Stromal cell of bone marrow (primary cell): ENCODE results near the gene TTLL11.

Source experiments
- DNase-seq: peaks from one replicate; pipeline ENCODE4 v3.0.0-alpha.2; 2012; ENCODE audit warnings: low read depth

The TTLL11 gene

DNA sequence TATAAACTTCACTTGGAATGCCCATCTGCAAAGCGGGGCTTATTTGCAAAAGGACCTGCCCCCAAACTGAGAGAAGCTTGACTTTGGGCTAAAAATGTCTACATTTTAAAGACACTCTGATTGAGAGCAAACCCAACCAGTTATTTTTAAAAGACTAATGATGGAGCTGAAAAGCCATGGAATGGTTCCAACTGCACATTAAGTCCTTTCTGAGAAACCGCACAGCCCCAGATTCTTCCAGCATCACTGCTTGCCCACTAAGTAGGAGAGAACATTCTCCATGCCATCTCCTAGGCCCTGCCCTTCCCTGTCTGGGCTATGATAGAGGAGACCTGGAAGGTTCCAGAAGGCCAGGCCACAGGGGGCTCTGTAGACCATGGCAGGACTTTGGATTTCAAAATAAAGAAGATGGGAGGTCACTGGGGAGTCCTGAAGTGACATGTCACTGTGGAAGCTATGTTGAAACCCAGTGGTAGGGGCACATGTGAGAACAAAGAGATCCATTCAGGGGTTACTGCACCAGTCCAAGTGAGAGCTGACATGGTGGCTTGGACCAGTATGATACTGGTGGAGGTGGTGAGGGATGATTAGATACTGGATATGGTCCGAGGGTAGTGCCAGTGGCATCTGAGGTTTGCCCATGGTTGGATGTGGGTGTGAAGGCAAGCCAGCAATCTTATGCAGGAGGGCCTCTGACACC lies 262.5 kb downstream of the TTLL11 start:
- DNase-seq: no peak

DNA sequence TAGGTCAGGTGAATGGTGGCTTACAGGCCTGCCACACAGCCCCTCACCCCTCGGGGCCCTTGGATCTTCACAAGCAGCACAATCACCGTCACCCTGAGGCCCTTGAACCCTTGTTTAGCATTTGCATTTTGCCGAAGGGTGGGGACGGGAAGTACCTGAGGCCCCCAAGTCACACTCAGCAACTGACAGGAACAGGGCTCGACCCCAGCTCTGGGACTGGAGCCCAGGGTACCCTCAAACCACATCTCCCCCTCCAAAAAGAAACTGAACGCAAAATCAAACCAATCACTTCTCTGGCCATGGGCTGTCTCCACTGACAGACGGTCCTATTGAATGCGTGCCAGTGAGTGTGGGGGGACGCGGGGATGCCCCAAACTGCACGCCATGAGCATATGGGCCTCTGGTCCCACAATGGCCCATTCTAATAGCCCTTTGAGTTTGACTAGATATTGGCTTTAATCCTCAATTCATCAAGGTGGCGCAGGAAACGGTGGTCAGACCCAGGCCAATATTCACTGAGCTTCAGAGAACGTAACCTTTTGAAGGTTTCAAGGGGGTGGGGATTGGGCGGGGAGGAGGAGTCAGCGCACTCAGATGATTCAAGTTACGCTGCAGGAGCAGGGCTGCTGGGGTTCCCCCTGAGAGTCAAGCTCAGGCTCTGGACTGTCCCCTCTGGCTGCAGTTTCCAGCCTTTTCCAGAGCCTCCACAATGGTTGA lies 265.7 kb downstream of the TTLL11 start:
- DNase-seq: no peak

DNA sequence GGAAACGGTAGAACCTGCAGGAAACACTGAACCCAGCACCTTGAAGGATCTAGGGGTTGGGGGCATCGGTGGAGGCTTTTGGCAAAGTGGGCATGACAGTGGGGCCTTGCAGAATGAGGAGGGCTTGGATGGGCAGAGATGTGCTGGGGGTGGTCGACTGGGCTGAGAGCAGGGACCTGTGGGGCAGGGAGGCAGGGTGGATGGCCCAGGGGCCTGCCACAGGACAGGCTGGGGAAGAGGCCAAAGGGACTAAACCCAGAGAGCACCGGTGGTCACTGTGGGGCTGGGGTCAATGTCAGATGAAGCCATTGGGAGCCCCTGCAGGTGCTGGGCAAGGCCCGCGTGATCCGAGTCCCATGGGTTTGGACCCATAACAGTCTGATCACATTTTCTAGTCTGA lies 266.4 kb downstream of the TTLL11 start:
- DNase-seq: no peak

DNA sequence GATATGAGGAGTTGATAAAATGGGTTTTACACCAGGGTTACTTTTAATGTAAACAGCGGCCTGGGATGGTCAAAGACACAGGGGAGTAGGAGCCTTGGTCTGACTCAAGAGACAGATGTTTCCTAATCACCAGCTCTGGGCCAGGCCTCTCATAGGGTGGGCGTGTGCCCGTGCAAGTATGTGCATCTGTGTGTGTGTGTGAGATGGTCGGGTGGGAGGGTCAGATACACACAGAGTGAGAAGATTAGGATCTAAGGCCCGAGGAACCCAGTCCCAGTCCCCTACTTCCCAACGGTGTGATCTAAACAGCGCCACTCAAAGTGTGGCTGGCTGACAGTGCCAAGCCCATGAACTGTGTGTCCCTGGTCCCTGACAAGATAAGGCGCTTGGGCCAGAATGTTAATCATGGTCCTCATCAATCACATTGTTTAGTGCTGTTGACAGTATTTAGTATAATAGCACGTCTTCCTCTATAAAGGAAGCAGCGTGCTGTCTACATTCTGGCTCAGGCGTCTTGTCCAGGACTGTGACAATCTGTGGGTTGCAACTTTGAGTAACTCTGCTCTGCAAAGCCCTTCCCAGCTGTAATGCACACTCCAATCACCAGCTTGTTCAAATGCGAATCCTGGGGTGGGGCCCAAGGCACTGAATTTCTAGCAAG lies 267.9 kb downstream of the TTLL11 start:
- DNase-seq: no peak

DNA sequence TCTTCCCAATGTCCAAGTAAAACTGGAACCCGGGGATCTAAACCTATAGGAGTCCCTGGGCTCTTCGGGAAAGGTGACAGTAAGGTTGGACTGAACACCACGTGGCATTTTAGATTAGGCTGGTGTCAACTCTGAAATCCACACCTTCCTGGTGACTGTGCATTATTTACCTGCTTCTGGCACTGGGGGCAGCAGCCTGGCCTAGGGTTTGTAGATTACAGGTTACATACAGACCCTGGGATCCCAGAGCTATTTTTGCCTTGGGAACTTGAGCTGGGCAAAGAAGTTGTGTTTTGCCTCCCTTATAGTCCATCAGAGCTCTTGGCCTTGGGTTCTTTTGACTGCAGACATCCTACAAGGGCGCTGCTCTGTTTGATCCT lies 268.5 kb downstream of the TTLL11 start:
- DNase-seq: no peak

DNA sequence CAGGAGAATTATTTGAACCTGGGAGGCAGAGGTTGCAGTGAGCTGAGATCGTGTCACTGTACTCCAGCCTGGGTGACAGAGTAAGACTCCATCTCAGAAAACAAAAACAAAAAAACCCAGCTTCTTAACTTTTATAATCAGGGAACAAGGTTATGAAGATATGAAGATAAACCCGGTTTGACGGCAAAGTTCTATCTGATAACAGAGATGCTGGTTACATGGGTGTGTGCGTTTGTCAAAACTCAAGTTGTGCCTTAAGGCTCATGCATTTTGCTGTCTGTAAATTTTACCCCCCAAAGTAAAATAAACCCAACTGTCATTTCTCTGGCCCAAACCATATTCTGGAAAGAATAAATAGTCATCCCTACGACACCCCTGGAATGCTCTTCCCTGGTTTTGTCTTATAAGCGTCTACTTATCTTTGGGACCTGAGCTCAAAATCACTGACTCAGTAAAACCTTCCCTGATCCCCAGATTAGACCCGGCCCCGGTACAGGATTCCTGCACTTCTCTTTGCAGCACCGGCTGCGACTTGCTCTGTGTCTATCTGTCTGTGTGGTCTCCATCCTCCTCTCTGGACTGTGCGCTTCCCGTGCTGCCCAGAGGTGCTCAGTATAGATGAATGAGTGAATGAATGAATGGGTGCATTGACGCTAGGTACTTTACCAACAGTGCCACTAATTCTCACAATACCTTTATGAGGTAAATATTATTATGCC lies 269.5 kb downstream of the TTLL11 start:
- DNase-seq: no peak

DNA sequence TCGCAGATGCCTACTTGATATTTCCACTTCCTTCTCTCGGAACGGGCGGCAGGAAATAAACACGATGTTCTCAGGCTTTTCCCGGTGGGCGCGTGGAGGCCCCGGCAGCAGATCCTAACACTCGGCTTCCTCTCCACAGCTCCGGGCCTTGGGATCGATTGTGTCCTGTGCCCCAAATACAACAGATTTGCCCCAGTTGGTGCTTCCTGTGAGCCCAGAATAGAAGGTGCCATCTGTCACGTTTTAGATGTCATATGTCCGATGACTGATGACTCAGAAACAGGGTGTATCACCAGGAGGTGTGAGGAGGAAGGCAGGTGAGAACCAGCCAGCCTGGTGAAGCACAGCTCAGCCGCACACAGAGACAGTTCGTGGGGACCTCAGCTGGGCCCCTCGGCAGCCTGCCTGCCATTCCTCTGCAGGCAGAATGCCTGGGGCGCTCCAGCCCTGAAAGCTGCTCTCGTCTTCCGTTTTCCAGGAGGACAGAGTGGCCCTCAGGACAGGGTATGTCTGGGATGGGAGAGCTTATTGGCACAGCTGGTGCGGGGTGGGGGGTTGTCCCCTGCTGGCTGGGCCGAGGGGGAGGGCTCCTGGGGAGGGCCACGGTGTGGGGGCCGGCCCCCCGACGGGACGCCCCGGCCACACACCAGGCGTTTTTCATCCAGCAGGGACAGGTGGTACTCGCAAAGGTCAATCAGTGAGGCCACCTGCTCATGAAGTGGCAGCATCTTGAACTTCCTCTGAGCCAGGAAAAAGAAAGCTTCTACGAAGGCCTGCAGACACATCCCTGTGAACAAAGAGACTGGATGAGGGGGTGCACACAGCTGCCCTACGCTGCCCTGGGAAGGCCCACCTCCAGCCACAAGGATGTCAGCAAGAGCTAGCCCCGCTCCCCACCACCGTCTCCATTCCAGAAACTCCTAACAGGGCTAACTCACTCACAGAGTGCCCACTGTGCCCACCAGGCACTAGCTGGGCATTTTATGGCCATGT lies 270.7 kb downstream of the TTLL11 start:
- DNase-seq: no peak

DNA sequence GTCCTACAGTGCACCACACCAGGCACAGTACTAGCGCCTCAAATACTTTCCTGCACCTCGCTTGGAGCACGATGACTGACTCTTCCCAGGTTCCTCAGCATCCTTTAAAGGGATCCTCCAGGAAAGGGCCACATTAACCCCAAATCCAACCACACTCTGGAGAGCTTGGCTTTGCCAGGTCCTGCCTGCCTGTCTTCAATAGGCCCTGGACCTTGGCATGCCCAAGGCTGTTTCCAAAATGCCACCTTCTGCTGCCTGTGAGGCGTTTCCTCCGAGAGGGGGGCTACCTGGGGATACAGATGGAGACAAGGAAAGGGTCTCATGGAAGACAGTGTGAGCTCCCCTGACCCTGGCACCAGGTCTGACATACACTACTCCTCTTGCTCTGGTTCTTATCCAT lies 271.8 kb downstream of the TTLL11 start:
- DNase-seq: no peak

DNA sequence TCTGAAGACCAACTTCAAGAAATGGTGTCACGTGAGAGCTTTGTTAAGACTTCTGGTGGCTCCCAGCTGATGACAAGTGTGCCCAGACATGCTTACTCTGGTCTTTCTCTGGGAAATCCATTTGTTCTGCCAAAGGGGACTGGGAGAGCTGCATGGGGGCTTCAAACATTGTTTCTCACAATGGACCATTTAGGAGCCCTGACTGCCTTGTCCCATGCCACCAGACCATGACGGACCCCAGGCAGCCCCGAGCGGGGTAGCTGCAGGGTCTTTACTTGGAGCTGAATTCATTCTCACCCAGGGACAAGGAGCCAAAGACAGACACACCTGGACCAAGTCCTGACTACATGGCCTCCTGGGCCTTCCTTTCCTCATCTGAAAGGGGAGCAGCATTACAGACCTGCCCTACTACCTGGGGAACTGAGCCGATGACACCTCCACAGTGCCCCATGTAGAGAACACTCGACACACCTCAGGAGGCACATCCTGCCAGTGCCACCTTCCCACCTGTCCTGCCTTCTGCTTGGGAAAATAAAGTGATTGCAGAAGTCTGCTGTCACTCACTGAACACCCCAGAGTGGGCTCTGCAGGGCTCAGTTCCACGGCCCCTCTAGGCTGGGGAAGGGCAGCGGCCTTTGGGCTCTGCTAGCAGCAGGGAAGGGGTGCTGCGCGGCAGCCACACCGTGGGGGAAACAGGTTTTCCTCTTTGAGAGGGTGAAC lies 272.7 kb downstream of the TTLL11 start:
- DNase-seq: no peak

DNA sequence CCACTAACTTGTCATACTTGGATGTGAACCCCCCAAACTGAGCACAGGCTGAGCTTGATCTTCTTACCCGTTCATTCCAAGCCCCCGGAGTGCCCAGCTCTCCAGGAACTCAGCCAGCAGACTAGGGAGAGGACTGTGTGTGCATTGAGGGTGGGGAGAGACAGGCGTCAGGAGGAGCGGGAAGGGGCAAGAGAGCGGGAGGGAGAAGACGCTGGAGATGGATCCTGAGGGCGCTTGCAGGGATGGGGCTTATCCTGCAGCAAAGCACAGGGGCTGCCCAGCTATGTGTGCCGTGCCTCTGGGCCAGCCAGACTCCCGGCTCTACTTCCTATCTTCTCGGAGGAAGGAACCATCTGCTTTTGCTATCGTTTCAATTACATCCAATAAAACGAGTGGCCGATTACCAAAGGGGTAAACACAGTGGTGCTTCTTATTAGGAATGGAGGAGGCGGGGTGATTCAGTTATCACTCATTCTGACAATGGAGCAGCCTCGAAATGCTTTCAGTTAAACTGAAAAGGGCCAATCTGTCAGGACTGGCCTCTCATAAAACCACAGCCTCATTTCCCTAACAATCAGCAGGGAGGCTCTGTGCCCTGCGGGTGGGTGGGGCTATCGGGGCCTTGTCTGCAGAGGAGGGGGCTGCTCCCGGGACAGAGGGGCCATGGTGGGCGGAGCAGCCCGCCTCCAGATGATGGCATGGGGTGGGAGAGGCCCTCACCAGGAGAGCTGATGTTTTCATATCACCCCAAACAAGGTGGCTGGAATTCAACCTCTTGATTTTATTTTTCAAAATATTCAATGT lies 273.5 kb downstream of the TTLL11 start:
- DNase-seq: no peak

DNA sequence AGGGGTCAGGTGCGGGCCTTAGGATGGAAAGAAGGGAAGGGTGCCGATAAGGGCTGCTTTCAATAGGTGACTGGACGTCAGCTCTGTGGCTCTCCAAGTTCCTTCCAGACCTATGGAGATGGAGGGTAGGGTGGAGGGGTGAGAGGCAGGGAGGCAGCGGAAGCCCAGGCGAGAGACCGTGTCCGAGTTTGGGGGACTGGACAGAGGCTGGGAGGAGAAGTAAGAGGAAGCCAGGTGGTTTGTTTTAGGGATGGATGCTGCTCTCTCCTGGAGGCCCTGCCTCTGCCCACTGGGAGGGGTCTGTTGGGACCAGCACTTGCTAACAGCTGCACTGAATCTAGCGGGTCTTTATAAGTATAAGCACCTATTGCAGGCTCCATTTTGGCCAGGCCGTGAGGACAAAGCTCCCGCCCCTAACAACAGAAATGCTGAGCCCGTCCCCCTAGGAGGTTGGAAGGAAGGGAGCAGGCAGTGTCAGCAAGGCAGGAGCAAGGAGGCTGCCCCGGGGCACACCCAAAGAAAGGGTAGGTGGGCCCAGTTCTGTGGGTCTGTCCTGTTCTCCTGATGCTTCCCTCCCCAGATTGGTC lies 274.2 kb downstream of the TTLL11 start:
- no peak for DNase-seq

DNA sequence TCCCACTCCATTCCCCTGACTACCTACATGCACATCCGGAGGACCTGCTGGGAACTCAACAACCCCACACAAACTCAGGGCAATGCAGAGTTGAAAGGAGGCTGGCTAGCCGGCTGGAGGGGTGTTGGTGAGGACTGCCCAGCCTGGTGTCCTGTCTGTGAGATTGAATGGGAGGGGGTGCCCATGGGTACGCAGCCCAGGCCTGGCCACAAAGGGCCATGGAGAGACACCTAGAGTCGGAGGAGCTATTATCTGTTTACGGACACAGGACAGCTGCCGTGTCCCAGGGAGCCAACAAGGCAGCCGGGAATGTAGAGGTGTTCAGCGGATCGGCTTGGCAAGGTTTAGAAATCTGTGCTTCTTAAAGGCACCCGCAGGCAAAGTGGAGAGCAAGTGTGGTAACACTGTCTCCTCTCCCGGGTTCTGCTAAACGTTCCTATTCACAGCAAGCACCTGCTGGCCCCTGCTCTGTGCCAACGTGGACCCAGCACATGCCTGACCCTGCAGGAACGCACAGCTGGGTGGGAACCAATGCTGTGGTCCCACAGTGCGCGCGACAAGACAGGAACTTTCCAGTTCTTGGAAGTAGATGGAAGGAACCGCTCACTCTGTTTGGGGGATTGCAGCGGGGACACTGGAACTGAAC lies 275.0 kb downstream of the TTLL11 start:
- DNase-seq: no peak

DNA sequence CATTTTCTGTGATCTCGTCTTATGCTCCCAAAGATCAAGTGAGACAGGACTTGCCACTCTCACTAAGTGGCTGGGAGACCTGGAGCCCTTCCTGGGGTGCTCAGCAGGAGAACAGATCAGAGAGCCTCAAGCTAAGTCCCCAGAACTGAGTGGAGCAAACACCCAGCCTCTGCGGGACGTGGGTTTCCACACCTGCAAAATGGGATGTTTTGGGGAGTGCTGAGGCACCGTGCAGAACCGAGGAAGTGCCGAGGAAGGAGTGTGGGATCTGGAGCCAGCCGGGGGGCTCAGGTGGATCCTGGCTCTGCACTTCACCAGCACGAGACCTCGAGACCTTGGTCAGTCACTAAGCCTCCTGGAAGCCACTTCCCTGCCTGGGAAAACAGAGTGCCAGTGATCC lies 275.6 kb downstream of the TTLL11 start:
- DNase-seq: no peak

DNA sequence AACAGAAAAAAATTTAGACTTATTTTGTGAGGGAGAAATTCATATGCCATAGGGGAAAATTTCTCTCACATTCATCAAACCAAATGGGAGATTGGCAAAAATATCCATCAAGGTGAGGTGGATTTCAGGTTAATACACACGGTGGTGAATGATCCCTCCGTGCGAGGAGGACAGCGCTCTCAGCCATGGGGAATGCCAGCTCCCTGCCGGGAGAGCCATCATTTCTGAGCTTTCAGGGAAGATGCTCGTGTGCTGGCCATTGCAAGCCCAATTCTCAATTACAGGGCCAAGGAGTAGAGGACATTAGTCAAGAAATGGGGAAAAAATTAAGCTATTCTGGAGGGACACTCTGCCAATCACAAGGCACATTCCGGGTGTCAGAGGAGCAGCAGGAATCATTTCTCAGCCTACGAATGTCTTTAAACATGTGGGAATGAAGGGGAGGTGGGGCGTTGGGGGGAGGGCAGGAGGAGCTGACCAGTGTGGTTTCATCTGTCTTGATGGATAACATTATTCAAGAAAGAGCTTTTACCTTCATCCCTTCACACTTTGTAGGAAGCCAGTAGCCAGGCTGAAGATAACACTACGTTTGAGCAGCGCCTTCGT lies 276.2 kb downstream of the TTLL11 start:
- no peak for DNase-seq

DNA sequence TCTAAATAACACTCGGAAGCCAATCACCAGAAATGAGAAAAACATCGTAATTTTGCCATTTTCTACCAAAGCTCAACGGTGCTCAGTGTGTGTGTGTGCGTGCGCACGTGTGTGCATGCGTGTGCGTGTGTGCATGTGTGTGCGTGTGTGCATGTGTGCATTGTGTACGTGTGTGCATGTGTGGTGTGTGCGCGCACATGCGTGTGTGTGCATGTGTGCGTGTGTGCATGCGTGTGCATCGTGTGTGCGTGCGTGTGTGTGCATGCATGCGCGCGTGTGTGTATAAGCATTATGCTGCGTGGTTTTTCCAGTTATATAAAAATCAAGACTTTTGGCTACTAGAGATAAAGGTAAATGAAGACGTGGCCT lies 276.7 kb downstream of the TTLL11 start:
- DNase-seq: no peak

DNA sequence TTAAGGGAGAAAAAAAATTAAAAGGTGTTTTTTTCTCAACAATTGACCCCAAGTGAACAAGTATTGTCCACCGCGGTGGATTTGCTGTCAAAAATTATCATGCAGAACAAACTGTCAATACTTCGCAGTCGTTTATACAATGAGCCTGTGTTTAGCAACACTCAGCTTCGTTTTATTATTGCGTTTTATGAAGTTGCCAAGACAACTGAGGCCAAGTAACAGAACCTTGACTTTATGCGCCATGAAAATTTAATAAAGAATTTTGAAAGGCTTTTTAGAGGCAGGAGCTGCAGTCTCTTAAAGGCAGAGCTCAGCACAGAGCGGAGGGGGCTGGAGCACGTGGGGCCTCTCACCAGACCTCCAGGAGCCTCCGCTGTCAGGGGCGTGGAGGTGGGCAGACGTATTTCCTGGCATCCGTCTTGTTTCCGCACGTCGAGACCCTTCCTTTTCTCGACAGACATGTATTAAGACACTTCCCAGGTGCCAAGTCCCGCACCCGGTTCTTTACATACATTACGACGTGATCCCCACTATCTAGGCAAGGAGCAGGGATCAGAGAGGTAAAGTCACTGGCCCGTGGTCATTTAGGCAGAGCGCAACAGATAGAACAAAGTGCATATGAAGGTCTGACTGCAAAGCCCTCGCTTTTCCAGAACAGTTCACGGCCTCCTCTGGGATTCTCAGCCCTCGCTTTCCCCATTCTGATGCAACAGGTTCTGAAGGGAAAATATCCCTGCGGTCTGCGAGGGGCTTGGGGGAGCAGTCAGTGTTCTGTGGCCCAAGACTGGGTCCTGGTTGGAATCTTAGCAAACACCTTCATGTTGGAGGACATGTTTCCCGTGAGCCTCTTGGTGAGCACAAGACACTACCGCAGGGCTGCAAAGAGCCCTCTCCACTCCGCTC lies 277.3 kb downstream of the TTLL11 start:
- DNase-seq: no peak

DNA sequence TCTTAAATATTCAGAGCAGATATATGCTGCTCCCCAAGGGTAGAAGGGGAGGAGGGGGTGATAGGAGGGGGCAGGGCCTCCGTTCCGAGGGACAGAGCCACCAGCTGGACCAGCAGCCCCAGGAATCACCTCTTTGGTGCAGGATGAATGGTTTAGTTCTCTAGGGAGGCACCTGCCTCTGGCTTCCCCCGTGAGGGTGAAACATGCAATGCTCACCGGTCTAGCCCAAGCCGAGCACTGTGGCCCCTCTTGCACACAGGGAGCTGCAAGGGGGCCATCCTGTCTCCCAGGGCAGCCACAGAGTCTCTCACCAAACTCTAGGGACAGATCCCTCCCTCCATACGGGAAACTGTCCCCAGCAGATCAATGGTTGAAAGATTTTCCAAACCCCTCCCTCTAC lies 278.0 kb downstream of the TTLL11 start:
- DNase-seq: no peak

DNA sequence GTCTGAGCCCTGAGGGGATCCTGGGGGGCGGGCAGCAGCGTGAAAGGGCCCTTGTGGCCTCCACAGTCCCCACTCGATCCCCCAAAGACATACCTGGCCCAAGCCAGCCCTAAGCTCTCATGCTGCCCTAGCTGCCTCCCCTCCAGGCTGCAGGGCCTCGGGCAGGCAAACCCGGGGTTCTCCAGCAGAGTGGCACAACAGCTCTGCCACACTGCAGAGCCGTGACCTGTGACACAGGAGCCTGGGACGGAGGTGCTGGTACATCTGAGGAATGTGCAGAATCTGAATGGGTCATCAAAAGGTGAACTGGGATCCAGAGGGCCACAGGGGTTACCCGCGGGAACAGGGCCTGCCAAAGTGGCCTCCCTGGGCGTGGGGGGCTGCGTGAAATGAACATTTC lies 278.5 kb downstream of the TTLL11 start:
- DNase-seq: no peak
